ENCODE results near the gene CNOT4. TPM values are rescaled to one million over a fixed set of nuclear protein-coding genes. Genes with fewer than 3 reads are reported as not detected.

CNOT4 gene
- total and polyA plus RNA-seq, 10 donors = 5.3 to 36.9 (median 27.9) TPM

GRCh38 chr7:135377171-135377570 is 132.7 kb downstream of the CNOT4 start:
- DNase-seq = no peak
- TF ChIP-seq POLR2A (IDR thresholded peaks at IDR 0.05) = no peak
- TF ChIP-seq POLR2AphosphoS5 (IDR thresholded peaks at IDR 0.05) = no peak
- no peak for TF ChIP-seq CTCF (IDR thresholded peaks at IDR 0.05 in 8 of 11, conservative IDR thresholded peaks at IDR 0.05 in 3 of 11)
- Histone ChIP-seq H3K27ac (no peak overlapping the region), H3K4me1 (no peaks in the 10 kb centered on the region), H3K9me3 (no peaks in the 10 kb centered on the region), H3K27me3 (replicated peaks in 1 of 7) (no peaks in the 10 kb centered on the region), H3K36me3 (peaks cover 0 to 11% (median 0%) of the 10 kb centered on the region in 6 donors), H3K4me3 (no peak overlapping the region)
- intact Hi-C loops (cut with DNase I; ENCODE audit: low total_unique reads) = no loop called here

- no peak overlapping the region for H3K27ac ChIP-seq
- no peak for DNase-seq
- no peak overlapping the region for H3K4me3 ChIP-seq
- no peaks in the 10 kb centered on the region for H3K27me3 ChIP-seq (replicated peaks in 1 of 7)
- intact Hi-C loops (cut with DNase I; ENCODE audit: low total_unique reads) = no loop called here
- WGBS, 5 donors = 92 to 97% (median 93%) methylated on average over 5 of the region's 5 CpGs
- no peaks in the 10 kb centered on the region for H3K9me3 ChIP-seq
- H3K4me1 ChIP-seq = no peaks in the 10 kb centered on the region
- TF ChIP-seq POLR2AphosphoS5 (IDR thresholded peaks at IDR 0.05) (no peak), CTCF (IDR thresholded peaks at IDR 0.05 in 8 of 11, conservative IDR thresholded peaks at IDR 0.05 in 3 of 11) (no peak), POLR2A (IDR thresholded peaks at IDR 0.05) (no peak)
- H3K36me3 ChIP-seq = peaks cover 0 to 11% (median 0%) of the 10 kb centered on the region in 6 donors
These were observed 133.8 kb downstream of the CNOT4 start for GRCh38 chr7:135375908-135376699.

- H3K4me1 ChIP-seq = no peaks in the 10 kb centered on the region
- no peak for DNase-seq
- 81 to 93% (median 88%) methylated on average over 3 of the region's 3 CpGs for WGBS, 5 donors
- H3K9me3 ChIP-seq = no peaks in the 10 kb centered on the region
- H3K27me3 ChIP-seq (replicated peaks in 1 of 7) = no peaks in the 10 kb centered on the region
- TF ChIP-seq CTCF (IDR thresholded peaks at IDR 0.05 in 8 of 11, conservative IDR thresholded peaks at IDR 0.05 in 3 of 11) (no peak), POLR2AphosphoS5 (IDR thresholded peaks at IDR 0.05) (no peak), POLR2A (IDR thresholded peaks at IDR 0.05) (no peak)
- H3K4me3 ChIP-seq = no peak overlapping the region
- H3K27ac ChIP-seq = no peak overlapping the region
- peaks cover 0 to 16% (median 0%) of the 10 kb centered on the region in 6 donors for H3K36me3 ChIP-seq
- intact Hi-C loops (cut with DNase I; ENCODE audit: low total_unique reads) = no loop called here
These were observed 135.2 kb downstream of the CNOT4 start for GRCh38 chr7:135374736-135375135.

- WGBS, 5 donors = 93 to 99% (median 96%) methylated on average over 10 of the region's 10 CpGs
- Histone ChIP-seq H3K27ac (no peak overlapping the region), H3K4me3 (no peak overlapping the region), H3K4me1 (no peaks in the 10 kb centered on the region), H3K9me3 (no peaks in the 10 kb centered on the region), H3K27me3 (replicated peaks in 1 of 7) (no peaks in the 10 kb centered on the region), H3K36me3 (peaks cover 0 to 12% (median 0%) of the 10 kb centered on the region in 6 donors)
- DNase-seq = no peak
- TF ChIP-seq POLR2A (IDR thresholded peaks at IDR 0.05) (no peak), CTCF (IDR thresholded peaks at IDR 0.05 in 8 of 11, conservative IDR thresholded peaks at IDR 0.05 in 3 of 11) (no peak)
- intact Hi-C loops (cut with DNase I; ENCODE audit: low total_unique reads) = no loop called here
These were observed 137.7 kb downstream of the CNOT4 start for GRCh38 chr7:135372222-135372621.

All from spleen (tissue), 11 donors.